Measurements from ENCODE around the gene CMIP.

The CMIP gene

DNA sequence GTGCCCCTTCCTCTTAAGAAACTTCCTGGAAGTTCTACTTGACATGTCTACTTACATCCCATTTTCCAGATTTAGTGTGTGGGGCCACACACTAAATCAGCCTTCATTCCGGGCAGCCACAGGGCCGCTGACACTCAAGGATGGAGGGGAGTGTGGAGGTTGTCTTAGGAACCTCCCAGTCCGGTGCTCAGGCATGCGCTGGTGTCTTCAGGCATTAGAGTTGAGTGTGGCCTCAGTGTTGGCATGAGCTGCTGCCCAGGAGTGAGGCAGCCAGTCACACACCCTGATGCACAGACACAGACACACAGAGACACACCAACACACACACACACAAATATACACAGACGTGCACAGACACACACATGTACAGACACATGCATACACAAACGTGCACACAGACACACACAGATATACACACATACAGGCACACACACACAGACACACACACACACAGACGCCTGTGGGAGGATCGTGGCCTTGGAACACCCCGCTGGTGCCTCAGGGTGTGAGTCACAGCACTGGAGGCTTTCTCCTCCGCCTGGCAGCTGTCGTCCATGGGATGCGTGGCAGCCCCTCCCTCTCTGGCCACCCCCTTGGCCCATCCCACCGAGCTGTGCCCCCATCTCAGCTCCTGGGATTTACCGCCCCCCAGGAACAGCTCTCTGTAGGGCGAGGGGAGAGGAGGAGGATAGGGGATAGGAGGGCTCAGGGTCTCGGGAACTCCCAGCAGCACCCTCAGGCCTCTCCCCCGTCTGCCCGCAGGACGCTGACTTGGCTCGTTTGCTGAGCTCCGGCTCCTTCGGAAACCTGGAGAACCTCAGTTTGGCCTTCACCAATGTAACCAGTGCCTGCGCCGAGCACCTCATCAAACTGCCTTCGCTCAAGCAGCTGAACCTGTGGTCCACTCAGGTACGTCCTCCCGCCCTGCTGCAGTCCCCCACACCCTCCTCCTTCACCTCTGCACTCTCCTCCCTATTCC is 258.9 kb downstream of the CMIP start:
- no peak for DNase-seq (ENCODE audit: low spot score)

DNA sequence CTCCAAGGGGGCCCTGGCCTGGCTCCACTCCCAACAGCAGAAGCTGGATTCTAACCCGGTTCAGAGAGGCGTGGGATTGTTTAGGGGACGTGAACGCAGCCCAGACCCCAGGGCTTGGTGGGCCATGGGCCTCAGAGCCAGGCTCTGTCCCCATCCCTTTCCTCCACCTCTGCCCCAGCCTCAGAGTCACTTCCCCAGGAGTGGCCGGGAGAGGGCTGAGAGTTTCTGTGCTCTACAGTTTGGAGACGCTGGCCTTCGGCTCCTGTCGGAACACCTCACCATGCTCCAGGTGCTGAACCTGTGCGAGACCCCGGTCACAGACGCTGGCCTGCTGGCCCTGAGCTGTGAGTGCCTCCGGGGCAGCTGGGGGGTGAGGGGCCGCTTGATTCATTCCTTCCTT is 260.7 kb downstream of the CMIP start:
- DNase-seq (ENCODE audit: low spot score), result no peak

DNA sequence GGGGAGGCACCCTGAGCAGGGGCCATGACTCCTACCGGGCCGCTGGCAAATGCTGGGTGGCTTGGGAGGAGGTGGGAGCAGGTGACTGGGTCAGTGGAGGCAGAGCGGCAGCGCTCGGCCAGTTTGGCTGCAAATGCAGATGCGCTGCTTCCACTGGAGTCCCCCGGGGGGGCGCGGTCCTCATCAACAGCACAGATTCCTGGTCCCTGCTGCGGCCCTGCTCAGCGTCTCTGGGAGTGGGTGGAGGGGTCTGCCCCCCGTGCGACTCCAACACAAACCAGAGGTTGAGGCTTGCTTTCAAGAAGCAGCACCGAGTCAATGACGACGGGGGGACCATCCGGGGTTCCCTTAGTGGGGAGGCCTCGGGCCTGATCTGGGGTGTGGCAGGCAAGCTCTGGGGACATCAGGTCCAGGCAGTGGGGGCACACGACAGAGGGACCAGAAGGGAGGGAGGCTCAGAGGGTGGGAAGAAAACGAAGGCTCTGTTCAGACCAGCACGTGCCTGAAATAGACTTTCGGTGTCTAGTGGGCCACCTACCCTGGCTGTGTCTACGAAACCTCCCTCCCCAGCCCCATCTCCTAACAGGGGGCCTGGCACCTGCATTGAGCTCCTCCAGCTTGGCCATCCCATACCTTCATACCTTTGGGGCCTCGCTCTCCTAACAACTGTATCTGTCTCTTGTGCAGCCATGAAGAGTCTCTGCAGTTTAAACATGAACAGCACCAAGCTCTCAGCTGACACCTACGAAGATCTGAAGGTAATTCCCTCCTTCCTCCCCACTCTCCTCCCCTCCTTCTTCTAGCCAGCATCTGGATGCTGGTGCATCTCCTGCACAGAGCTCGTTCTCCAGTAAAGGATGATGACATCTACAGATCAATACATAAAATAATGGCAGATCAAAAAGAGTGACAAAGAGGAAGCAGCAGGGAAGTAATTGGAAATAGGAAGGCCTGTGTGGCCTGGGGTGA is 262.0 kb downstream of the CMIP start:
- no peak for DNase-seq (ENCODE audit: low spot score)

DNA sequence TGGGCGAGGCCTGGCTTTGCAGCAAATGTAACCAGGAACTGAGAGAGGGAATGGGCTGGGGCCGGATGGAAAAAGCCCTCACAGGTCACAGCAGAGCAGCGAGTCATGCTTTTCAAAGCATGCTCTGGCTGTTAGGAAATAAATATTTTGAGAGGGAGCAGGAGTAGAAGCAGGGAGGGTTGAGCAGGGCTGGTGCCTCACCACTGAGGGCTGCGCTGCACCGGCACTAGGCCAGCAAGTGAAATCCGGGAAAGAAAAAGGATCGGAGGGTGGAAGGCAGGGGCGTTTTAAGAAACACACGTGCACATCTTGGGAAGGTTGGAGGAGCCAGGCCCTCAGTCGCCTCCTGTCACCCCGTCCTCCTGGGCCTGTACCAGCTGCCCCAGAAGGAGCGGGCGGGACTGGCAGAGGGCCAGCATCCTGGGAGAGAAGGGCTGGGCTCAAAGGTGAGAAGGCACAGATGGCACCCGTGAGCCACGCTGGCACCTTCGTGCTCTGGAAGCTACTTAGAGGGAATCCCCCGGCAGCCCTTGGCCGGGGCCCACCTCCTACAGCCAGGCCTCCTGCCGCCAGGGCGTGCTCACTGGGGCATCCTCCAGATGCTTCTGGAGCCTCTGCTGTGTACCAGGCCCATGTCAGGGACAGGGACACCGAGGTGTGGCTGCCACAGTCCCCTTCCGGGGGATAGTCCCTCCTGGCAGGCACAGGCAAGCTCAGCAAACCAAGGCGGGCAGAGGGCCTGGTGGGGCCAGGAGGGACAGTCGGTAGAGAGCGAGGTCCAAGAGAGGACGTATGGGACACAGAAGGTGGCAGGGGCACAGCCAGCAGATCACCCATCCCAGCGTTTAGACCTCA is 263.0 kb downstream of the CMIP start:
- DNase-seq (ENCODE audit: low spot score), result no peak

DNA sequence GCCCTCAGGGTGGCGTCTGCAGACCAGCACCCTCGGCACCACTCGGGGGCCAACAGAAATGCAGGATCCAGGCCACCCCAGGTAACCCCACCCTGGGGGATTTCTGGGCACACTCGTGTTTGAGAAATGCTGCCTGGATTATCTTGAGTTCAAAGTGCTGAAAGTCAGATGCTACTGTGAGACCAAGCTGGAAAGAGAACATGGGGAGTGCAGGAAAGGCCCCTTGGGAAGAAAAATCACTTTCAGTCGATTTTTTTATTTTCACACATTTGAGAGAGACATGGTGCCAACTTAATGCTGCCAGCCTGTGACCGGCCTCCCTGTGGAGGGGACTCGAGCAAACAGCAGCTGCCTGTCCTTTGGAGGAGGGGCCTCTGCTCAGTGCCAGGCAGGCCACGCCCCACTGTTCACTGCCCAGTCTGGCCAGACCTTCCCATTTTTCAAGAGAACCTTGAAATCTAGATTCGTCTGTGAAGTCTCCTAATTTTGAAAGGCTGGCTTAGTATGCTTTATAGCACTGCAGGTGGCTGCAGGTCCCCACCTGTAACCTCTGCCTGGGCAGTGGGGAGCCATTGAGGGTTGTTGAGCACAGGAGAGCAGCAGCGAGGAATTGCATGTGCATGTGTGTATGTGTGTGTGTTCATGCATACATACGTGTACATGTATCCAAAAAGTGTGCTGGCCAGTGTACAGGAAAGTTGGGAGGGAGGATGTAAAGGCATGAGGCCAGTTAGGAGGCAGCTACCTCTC is 263.8 kb downstream of the CMIP start:
- no peak for DNase-seq (ENCODE audit: low spot score)

DNA sequence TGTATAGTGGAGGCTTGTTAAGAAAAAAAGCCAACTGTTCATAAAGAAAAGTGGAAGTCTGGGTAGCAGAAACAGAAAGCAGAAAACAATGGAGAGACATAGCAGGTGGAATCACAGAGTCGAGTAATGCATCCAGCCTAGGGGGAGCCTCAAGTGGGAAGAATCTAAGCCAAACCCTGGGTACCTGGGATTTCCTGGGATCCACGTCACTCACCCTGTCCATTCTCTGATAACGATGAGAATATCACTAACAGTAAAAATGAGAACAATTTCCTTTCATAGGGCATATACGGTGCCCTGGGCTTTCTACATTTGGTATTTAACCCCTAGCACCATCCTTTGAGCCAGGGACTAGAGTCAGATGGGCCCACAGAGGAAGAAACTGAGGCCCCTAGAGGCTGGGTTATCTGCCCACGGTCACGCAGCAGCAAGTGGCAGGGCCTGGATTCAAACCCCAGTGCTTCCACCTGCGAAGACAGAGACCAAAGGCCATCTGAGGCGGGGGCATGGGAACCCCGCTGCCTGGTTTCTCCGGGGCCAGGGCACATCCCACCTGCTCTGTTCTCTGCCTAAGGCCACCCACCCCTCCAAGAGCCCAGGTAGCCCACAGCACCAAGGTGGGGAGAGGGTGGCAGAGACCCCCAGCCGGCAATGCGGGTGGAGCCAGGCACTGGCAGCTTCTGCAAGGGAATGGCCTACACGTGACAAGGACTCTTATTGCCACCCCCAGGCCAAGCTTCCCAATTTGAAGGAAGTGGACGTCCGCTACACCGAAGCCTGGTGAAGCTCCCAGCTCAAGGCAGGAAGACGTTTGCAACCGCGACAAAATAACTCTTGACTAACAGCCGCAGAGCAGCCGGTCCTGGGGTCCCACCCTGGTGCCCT is 264.6 kb downstream of the CMIP start:
- no peak for DNase-seq (ENCODE audit: low spot score)

DNA sequence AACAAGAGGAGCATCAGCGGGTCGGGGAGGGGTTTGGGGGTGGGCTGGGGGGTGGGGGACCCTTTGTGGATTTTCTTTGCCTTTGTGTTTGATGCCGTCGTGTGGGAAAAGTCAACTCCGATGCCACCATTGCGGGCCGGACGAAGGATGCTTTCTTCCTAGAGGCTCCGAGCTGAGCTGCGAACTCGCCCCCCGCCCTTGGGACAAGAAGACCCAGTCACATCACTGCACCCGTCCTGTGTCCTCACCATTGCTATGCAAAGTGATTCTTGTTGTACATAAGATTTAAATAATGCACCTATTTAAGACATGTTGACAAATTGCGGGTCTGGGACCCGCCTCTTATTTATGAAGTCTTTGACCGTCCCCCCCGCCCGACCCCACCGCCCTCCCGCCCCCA is 265.4 kb downstream of the CMIP start:
- no peak for DNase-seq (ENCODE audit: low spot score)

DNA sequence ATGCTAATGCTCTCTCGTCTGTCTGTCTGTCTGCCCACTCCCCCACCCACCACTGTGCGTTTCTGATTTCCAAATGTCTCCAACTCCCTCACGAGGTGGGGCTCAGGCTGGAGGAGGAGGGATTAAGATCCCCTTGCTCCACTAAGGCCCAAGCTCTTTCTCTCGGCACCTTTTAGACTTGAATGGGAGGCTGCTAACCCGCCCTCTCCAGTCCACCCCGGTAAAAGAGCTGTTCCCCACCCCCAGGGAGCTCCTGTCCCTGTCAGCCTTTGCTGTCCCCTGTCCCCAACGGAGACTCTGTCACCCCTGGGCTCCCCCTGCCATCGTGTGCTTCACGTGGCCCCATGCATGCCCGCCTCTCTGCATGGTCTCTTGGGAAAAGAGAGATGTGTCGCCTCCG is 266.0 kb downstream of the CMIP start:
- DNase-seq (ENCODE audit: low spot score), result no peak

DNA sequence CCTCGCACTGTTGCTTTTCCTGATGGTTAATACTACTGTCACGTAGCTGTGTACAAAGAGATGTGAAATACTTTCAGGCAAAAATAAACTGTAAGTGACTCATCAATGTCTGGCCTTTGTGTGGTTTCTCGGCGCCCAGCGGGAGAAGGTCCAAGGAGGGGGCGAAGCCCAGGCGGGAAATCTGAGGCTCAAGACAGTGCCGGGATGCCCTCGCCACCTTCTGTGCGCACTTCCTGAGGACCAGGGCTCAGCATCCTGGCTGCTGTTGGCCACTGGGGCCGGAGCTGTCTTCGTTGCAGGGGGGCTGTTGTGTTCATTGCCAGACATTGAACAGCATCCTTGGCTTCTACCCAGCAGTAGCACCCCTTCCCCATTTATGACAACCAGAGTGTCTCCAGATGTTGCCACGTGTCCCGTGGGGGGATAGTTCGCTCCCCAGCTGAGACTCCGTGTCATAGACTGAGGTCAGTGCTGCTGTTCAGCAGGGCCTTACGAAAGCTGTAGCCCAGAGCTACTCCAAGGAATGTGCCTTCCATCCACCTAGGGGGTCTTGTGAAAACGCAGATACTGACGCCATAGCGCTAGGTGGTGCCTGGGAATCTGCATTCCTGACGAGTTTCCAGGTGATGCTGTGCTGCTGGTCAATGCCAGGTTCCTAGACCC is 267.2 kb downstream of the CMIP start:
- no peak for DNase-seq (ENCODE audit: low spot score)

DNA sequence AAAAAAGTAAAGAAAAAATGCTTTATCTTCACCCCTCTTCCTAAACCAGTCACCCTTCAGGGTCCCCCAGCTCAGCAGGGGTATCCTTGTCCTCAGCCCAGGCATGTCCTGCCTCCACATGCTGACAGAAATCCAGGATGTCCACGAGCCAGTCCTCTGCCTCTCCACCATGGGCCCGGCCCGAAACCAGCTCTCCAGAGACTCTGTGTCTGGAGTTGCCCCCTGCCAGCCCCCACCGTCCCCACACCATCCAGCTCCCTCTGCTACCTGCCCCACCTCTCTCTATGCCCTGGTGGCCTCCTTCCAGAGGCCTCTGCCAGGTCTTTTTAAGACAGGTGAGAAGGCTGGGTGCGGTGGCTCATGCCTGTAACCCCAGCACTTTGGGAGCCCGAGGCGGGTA is 268.1 kb downstream of the CMIP start:
- DNase-seq (ENCODE audit: low spot score), result no peak

DNA sequence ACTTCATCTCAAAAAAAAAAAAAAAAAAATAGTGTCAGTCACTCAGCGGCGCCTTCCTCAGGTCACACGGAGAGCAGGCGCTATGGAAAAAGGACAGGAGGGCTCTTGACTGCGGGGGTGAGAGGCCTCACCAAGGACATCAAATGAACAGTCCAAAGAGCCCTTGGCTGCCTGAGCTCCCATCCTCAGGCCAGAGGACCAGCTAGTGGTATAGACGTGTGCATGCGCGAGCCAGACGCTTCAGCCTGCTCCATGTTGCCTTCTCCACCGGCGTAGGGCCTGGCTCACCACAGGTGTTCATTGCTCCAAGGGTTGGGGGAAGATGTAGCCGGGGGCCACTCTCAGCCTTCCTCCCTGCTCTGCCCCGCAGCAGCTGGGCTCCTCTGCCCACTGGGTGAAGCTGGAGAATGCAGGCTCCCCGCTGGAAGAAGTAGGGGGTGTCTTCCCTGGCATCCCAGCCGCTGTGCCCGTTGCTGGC is 268.7 kb downstream of the CMIP start:
- DNase-seq (ENCODE audit: low spot score), result no peak

DNA sequence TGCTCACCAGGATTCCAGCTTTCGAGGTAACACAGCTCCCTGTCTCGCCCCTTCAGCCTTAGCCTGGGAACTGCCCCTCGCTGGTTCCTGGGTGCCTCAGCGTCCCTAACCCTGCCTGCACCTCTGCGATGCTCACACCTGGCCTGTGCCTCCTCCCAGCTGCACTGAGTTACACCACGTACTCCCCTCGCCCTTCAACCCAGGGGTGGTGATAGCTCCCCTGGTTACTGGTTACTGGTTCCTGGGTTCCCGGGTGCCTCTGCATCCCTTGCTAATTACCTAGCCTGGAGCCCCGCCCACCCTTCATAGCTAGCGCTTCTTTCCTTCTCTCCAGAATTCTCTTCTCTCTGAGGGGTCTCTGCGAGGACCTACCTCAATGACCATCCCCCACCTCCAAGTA is 269.2 kb downstream of the CMIP start:
- no peak for DNase-seq (ENCODE audit: low spot score)

DNA sequence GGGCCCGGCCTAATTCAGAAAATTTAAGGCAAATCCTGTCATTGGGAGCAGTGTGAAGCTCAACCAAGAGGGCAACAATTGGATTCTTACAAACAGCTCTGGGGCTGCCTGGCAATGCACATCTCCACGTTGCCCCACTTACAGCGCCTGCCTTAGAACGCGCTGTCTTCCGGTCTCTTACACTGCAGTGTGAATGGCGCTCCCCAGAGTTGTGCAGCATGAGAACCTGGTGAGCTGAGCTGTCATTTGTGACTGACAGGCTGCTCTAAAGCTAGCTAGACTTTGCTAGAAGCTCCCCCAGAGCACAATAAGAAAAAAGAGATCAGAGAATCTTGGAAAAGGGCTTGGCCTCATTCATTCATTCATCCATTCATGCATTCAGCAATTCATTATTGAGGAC is 270.0 kb downstream of the CMIP start:
- no peak for DNase-seq (ENCODE audit: low spot score)

DNA sequence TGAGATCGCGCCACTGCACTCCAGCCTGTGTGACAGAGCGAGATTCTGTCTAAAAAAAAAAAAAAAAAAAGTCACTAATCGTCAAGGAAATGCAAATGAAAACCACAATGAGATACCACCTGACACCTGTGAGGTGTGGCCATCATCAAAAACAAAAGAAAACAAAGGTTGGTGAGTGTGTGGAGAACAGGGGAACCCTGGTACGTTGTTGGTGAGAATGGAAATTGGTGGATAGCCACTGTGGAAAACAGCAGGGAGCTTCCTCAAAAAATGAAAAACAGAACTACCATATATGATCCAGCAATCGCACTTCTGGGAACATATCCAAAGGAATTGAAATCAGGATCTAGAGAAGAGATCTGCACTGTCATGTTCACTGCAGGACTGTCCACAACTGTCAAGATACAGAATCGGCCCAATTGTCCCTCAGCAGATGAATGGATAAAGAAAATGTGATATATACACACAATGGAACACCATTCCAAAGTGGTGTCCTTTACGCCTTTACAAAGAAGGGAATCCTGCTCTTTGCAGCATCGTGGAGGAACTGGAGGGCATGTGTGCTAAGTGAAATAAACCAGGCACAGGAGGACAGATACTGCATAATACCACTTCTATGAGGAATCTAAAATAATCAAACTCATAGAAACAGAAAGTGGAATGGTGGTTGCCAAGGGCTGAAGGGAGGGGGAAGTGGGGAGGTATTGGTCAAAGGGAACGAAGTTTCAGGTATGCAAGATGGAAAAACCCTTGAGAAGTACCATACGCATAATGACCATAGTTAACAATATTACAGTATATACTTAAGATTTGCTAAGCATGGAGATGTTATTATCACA is 271.0 kb downstream of the CMIP start:
- DNase-seq (ENCODE audit: low spot score), result no peak

DNA sequence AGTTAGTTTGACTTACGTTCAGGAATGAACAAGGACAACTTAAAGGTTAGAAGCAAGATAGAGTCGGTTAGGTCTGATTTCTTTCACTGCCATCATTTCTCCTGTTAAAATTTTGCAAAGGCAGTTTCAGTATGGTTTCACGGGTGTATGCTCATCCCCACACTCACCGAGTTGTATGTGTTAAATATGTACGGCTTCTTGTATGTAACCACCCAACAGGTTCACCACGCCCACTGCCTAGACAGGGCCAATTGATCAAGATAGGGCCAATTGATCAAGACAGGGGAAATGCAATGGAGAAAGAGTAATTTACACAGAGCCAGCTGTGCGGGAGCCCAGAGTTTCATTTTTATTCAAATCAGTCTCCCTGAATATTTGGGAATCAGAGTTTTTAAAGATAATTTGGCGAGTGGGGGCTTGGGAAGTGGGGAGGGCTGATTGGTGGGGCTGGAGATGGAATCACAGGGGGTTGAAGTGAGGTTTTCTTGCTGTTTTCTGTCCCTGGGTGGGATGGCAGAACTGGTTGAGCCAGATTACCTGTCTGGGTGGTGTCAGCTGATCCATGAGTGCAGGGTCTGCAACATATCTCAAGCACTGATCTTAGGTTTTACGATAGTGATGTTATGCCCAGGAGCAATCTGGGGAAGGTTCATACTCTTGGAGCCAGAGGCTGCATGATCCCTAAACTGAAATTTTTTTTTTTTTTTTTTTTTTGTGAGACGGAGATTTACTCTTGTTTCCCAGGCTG is 272.0 kb downstream of the CMIP start:
- DNase-seq (ENCODE audit: low spot score), result no peak

DNA sequence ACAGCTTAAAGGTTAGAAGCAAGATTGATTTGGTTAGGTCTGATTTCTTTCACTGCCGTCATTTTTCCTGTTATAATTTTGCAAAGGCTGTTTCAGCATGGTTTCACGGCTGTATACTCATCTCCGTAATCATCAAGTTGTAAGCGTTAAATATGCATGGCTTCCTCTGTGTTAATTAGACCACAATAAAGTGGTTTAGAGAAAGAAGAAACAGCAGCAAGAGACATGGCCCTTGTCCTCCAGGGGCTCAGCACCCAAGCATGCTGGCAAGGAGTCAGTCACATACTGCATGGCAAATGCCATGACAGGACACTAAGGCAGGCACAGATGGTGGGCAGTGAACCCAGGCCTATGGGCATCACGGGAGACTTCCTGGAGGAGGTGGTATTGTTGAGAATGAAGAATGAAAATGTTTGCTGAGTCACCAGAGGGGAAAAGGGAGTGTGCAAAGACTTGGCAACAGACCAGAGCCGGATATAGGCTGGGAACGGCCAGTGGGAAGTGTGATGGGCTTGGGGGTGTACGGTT is 273.1 kb downstream of the CMIP start:
- no peak for DNase-seq (ENCODE audit: low spot score)

DNA sequence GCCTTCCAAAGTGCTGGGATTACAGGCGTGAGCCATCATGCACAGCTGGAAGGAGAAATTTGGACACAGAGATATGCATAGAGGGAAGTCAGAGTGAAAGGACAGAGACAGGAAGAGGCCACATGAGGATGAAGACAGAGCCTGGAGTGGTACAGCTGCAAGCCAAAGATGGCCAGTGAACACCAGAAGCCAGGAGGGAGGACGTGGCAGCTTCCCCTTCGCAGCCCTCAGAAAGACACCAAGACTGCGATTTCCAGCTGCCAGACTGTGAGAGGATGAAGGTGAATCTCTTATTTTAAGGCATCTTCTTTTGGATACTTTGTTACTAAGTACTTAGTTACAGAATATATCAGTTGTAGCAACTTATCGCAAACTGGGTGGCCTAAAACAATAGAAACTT is 274.0 kb downstream of the CMIP start:
- no peak for DNase-seq (ENCODE audit: low spot score)

DNA sequence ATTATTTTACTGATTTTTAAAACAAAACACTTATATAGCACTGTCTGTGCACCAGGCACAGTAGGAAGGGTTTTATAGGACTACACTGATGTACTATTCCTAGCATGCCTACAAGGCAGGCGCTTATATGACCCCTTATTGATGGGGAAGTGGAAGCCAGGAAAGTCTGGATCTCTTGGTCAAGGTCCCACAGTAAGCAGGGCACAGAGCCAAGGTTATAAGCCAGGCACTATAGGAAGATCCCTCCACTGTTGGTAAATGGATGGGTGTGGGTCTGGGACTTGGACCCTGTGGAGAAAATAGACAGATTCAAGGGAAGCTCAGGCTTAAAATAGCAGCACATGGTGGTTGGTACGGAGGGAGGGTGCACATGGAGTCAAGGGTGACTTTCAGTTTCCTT is 275.4 kb downstream of the CMIP start:
- no peak for DNase-seq (ENCODE audit: low spot score)
